Measurements from ENCODE around the gene VAMP1.

The VAMP1 gene

DNA sequence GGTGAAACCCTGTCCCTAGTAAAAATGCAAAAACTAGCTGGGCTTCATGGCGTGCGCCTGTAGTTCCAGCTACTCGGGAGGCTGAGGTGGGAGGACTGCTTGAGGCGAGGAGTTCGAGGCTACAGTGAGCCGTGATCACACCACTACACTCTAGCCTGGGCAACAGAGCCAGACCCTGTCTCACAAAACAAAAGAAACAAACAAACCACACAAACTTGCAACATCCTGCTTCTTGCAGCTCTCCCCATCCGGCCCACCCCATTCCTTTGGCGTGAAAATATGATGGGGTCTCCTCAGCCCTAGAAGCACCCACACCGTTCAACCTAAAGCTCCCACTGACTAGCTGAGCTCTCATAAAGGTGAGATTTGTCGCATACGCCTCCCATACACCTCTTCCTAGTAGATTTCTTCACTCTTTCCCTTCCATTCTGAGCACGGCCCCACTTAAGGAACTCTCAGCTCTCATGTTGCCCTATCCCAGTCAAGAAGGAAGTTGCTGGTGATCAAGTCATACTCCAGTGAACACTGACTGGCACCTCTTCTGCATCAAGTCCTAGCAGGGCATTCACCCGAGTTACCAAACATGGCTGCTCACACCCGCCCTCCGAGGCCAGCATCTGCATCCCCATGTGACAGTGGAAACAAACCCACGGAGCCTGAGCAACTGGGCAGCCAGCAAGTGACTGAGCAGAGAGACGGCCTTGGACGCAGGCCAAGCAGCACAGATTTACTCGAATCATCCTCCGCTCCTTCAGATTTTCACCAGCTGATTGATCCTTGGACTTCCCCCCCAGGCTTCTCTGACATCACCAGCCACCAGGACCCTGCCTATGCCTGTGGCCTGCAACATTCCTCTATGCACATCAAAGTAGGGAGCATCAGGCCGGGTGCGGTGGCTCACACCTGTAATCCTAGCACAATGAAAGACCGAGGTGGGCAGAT, 44.6 kb downstream of the VAMP1 start:
- no peak for DNase-seq (ENCODE audit: low read depth in 2 of 2)

DNA sequence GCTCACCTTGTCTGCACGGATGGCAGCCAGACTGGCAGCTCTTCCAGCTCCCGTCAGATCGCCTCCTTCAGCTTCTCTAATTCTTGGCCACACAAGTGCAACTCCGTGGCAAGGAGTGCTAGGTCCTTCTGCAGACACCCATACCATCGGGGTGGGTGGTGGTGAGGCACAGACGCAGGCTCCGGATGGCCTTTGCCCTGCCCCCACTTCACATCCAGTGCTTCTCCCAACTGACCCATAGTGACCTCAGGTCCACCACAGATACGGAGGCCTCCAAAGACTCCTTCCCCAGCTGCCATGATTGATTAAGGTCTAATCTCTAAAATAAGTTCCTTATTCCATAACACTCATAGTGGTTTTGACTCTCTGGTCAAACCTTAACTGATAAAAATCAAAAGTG, 45.6 kb downstream of the VAMP1 start:
- no peak for DNase-seq (ENCODE audit: low read depth in 2 of 2)

DNA sequence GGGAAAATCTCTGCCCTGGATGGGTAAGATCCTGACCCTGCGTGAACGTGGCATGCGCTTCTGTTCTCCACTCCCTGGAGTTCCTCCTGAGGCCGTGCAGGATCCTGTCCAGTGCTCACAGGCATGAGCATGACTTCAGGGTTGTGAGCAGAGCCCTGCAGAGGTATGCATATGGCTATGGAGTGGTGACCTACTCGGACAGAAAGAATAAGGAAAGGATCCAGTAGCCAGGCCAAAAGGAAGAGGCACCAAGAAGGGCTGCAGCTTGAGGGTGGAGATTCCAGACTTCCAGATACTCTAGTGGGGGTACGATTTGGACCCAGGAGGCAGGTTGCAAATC, 46.5 kb downstream of the VAMP1 start:
- DNase-seq (ENCODE audit: low read depth in 2 of 2): no peak

DNA sequence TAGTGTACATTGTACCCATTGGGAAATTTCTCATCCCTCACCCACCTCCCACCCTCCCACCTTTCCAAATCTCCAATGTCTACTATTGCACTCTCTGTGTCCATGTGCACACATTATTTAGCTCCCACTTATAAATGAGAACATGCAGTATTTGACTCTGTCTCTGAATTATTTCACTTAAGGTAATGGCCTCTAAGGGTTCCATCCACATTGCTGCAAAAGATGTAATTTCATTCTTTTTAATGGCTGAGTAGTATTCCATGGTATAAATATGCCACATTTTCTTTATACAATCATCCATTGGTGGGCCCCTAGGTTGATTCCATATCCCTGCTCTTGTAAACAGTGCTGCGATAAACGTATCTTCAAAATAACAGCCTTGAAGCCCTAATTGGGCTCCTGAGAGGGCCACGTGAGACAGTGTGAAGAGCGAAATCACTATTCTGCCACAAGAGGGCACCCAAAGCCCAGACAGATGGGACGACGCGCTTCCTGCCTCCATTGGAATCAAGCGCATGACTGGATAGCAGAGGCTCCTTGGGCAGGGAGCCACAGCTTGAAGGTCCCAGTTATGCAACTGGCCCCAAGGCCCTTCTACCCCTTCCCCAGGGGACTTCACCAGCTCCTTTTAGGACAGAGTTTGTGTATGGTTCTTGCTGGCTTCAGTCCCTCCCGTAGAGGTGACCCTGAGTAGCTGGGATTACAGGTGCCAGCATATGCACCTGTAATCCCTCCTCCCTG, 47.0 kb downstream of the VAMP1 start:
- DNase-seq (ENCODE audit: low read depth in 2 of 2): peak in 1 of 2 donors; percentile 68

DNA sequence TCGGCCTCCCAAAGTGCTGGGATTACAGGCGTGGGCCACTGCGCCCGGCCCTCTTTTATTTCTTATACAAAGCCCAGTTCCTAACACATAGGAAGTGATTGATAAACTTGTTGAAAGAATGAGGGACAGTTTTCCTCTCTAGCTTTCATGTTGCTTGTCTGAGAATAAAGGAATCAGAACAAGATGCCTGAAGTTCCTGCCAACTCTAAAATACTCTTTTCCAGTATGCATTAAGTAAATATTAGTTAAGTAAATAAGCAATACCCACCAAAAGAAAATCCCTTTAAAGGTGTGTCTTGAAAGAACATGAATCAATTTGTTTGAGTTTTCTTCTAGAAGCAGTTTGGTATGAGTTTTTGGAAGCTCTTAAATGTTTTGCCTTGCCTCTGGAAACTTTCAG, 50.1 kb downstream of the VAMP1 start:
- no peak for DNase-seq (ENCODE audit: low read depth in 2 of 2)

DNA sequence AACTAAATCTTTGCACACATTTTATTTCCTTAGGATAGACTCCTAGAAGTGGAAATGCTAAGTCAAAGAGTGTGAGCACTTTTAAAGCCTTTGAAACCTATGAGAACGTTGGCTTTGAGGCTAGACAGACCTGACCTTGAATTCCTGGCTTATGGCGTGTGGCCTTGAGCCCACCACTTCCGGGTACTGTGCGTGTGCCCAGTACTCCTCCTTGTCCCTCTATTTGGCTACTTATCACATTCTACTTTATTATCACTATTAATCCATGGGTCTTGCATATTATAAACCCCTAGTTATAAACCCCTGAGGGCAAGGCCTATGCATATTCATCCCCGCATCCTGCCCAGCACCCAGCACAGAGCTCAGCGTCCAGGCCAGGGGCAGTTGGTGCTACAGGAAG, 51.7 kb downstream of the VAMP1 start:
- DNase-seq (ENCODE audit: low read depth in 2 of 2): no peak

DNA sequence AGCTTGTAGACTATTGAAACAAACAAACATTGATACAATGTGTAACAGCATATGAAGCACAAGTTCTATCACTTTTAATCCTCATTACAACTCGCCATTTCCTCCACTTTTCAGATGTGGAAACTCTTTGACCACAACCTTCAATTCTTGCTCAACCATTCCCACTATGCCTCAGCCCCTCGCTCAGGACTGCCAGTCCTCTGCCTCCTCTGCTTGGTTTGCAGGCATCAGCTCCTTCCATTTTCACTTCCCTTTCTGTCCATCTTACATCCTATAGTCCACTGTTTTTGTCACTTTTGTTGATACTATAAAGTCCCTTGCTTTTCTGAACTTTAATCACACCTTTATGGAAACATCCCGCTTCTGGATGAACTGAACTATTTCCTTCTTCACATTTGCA, 53.9 kb downstream of the VAMP1 start:
- no peak for DNase-seq (ENCODE audit: low read depth in 2 of 2)

Measured in stimulated activated CD4-positive, alpha-beta T cell treated with anti-CD3 and anti-CD28 coated beads, Interleukin-1b, Interleukin-23, amount 100 ng/mL, for 4 hours (primary cell).